HG03139 (cell line): ENCODE data around the gene CUL2.
"Not testable (repeated sequence)": the region's sequence is repeated elsewhere in the genome, so short reads cannot be mapped to it uniquely, and the experiment has no call there.

Experiments used
- ATAC-seq: cut with Tn5 transposase; IDR thresholded peaks from one replicate; pipeline ENCODE4 v1.9.1; 2021; ENCODE audit not compliant: unreplicated experiment

Gene CUL2

DNA sequence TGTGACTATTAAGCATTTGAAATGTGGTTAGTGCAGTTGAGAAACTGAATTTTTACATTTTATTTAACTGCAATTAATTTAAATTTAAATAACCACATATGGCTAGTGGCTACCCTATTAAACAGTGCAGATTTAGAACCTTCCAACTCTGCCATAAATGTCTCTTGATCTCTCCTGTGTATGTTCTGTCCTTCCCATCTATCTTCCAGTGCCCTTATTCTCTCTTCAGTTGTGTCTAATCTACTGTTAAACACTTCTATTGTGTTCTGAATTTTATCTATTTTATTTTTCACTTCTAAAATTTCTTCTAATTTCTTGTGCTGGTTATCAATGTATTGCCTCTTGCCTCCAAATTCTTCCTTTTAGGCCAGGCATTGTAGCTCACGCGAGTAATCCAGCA lies 105.0 kb downstream of the CUL2 start:
- no peak for ATAC-seq

- ATAC-seq: no peak
These were observed 108.3 kb downstream of the CUL2 start for GRCh38 chr10:34981844-34982243.

GRCh38 chr10:34979938-34980337 lies 110.2 kb downstream of the CUL2 start:
- no peak for ATAC-seq

GRCh38 chr10:34978080-34978479 lies 112.1 kb downstream of the CUL2 start:
- no peak for ATAC-seq

DNA sequence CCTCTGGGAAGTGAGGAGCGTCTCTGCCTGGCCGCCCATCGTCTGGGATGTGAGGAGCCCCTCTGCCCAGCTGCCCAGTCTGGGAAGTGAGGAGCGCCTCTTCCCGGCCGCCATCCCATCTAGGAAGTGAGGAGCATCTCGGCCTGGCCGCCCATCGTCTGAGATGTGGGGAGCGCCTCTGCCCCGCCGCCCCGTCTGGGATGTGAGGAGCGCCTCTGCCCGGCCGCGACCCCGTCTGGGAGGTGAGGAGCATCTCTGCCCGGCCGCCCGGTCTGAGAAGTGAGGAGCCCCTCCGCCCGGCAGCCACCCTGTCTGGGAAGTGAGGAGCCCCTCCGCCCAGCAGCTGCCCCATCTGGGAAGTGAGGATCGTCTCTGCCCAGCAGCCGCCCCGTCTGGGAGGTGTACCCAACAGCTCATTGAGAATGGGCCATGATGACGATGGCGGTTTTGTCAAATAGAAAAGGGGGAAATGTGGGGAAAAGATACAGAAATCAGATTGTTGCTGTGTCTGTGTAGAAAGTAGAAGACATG lies 113.7 kb downstream of the CUL2 start:
- ATAC-seq: not testable (repeated sequence)

GRCh38 chr10:34974364-34975065 lies 115.6 kb downstream of the CUL2 start:
- ATAC-seq: not testable (repeated sequence)

DNA sequence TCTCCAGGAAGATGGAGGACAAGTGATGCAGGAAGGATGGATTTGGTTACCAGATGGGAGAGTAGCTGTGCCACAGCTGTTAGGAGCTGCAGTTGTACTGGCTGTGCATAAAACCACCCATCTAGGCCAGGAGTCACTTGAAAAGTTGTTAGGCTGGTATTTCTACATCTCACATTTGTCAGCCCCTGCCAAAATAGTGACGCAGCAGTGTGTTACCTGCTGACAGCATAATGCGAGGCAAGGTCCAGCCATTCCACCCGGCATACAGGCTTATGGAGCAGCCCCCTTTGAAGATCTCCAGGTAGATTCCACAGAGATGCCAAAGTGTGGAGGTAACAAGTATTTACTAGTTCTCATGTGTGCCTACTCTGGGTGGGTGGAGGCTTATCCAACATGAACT lies 116.4 kb downstream of the CUL2 start:
- ATAC-seq: not testable (repeated sequence)

DNA sequence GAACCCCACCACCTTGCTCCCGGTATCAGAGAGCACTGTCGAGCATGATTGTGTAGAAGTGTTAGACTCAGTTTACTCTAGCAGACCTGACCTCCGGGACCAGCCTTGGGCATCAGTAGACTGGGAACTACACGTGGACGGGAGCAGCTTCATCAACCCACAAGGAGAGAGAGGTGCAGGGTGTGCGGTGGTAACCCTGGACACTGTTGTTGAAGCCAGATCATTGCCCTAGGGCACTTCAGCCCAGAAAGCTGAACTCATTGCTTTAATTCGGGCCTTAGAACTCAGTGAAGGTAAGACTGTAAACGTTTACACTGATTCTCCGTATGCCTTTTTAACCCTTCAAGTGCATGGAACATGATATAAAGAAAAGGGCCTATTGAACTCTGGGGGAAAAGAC lies 117.0 kb downstream of the CUL2 start:
- ATAC-seq: not testable (repeated sequence)

- ATAC-seq: not testable (repeated sequence)
These were observed 117.5 kb downstream of the CUL2 start for GRCh38 chr10:34972591-34972990.

DNA sequence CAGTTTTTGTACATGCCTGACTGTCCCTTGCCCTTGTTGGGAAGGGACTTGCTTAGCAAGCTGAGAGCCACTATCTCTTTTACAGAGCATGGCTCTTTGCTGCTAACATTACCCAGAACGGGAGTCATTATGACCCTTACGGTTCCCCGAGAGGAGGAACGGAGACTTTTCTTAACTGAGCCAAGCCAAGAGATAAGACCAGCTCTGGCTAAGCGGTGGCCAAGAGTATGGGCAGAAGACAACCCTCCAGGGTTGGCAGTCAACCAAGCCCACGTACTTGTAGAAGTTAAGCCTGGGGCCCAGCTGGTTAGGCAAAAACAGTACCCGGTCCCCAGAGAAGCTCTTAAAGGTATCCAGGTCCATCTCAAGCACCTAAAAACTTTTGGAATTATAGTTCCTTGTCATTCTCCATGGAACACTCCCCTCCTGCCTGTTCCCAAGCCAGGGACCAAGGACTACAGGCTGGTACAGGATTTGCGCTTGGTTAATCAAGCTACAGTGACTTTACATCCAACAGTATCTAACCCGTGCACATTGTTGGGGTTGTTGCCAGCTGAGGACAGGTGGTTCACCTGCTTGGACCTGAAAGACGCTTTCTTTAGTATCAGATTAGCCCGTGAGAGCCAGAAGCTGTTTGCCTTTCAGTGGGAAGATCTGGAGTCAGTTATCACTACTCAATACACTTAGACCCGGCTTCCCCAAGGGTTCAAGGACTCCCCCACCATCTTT lies 118.4 kb downstream of the CUL2 start:
- not testable (repeated sequence) for ATAC-seq

DNA sequence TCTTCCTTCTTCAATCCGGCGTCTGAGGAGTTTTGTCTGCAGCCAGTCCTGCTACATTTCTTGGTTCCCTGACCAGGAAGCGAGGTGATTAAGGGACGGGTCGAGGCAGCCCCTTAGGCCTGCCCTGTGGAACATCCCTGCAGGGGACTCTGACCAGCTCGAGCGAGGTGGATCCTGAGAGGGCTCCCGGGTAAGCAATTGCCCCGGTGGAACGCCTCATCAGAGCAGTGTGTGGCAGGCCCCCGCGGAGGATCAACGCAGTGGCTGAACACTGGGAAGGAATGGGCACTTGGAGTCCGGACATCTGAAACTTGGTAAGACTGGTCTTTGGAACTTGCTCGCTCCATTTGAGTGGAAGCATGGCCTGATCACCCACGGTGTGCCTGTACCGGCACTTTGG lies 121.0 kb downstream of the CUL2 start:
- ATAC-seq: no peak

GRCh38 chr10:34967335-34967880 lies 122.7 kb downstream of the CUL2 start:
- no peak for ATAC-seq

GRCh38 chr10:34966451-34966850 lies 123.7 kb downstream of the CUL2 start:
- ATAC-seq: no peak

- ATAC-seq: no peak
These were observed 124.1 kb downstream of the CUL2 start for GRCh38 chr10:34966040-34966439.

GRCh38 chr10:34964166-34964800 lies 125.9 kb downstream of the CUL2 start:
- ATAC-seq: no peak

DNA sequence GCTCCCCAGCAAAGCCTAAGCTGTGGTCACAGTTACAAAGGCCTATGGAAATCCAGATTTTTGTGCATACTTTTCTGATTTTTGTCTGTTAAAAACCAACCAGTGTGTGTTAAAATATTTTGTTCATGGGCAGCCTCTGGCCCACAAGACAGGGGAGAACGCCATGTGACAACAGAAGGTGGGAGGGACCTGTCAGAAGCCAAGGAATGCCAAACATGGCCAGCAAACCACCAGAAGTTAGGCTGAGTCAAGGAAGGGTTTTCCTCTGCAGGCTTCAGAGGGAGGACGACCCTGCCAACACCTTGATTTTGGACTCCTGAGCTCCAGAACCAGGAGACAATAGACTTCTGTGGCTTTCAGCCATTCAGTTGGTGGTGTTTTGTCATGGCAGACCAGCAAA lies 127.3 kb downstream of the CUL2 start:
- no peak for ATAC-seq

DNA sequence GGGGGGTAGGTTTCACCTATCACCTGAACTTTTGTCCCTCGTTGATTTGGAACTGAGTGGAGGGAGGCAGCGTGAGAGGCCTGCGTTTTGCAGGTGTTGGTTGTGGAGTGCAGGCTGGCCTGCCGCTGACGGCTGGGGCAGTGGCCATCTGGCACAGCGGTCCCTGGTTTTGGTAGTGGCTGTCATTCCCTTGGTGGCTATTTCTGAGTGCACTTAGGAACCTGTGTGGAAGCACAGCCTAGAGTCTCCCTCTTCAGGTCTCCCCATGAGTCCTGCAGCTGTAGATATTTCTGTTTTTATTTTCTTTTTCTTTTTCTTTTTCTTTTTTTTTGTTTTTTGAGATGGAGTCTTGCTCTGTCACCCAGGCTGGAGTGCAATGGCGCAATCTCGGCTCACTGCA lies 129.2 kb downstream of the CUL2 start:
- no peak for ATAC-seq

GRCh38 chr10:34959786-34960185 lies 130.4 kb downstream of the CUL2 start:
- ATAC-seq: no peak

GRCh38 chr10:34959321-34959720 lies 130.8 kb downstream of the CUL2 start:
- no peak for ATAC-seq
